NCI-H146 (cell line): ENCODE measurements around the gene GRIP1.

ENCODE experiments used
- DNase-seq: peaks from one replicate; lab custom pipeline; 2025; lab: John Stamatoyannopoulos, UW

GRIP1 gene

DNA sequence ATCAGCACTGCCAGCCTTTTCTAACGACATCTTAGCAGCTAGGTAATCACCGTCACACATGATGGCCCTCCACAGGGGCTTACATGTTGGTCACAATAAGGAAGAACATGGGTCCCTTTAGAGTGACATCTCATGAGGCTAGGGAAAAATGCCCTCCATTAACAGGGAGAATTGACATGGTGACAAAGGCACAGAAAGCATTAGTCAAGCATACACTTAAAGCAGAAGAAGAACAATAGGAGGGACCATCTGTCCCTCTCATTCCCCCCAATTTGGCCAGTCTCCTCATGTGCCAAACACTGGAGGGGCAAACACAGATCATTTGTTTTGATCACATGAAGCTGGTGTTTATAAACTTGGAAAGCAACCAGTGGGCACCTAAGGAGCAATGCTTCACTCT, 78.0 kb downstream of the GRIP1 start:
- DNase-seq: peak; percentile 64

DNA sequence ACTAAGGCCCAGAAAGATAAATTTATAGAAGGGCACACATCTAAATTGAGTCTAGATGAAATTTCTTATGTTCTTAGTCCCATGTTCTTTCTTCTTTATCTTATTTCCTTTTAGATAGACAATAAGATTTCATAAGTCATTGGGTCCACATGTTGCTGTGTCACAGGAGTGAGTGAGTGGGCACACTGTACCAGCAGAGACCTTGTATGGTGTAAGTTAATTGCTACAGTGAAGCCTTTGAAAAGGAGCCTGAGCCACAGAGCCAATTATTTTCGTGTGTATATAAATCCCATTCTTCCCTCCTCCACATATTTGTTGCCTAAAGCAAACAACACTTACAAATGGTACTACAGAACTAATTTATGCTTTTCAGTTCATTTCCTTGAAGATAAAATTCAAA, 79.1 kb downstream of the GRIP1 start:
- DNase-seq: peak; percentile 56

DNA sequence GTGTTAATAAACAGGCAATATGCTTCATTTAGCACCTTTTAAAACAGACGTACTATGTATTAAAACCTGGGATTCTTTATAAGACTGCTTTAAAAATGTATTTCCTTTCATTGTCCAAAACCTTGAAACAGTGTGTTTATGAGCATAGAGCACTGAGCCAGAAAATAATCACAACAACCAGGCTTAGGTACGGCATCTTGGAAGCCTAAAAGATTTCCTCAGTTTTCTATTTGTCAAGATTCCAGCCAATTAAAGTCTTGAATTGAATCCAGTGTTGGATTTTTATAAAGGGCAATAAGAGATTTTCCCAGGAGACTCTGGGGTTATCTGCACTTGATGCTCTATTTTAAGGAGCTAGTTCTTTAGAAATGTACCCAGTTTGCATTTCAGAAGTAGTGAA, 80.3 kb downstream of the GRIP1 start:
- DNase-seq: no peak

DNA sequence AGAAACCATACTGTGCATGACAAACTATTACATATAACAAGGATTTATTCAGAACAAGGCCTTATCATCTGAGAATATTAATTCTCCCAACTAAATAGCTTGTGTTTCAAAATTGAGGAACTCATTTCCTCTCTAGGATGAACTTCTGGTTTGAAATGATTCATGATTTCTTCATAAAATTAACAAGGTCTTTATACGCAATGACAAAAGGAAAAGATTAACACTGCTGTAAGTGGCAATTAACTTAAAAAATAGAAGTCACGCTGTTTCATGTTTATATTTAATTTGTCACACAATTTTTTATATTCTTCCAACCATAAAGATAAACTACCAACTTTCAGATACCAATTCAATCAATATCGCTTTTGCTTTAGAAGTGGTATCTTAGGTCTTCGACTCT, 80.8 kb downstream of the GRIP1 start:
- DNase-seq: peak; percentile 35

DNA sequence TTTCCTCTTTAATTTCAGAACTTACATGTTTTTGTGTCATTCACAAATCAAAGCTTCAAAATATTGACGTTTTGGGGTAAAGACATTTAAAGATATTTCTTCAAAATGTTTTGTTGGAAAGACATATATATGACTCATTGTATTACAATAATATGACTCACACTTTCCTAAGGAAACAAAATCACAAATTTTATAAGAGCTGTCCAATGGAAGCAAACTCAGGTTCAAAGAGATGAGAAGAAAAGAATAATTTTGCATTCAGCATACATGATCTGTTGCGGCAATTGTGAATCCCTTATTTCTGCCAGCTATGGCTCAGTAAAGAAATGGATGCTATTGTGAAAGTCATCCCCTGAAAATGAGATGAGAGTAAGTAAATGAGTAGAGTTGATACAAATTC, 82.7 kb downstream of the GRIP1 start:
- no peak for DNase-seq

DNA sequence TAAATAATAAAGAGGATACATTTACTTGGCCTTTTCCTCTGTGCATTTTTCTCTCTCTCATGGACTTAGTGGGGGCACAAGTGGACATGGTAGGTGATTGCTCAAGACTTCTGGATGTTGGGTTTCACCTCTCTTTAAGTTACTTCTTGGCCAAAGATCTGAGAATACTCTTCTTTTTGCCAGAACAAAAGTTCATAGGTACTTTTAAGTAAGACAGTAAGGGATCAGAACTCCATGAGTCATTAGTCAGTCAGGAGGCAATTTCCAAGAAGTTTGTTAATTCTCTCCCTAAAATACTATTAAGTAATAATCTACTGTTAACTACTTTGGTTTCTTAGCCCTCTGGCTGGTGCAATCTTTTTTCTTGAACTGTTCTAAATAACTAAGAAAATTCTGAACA, 84.2 kb downstream of the GRIP1 start:
- DNase-seq: no peak

DNA sequence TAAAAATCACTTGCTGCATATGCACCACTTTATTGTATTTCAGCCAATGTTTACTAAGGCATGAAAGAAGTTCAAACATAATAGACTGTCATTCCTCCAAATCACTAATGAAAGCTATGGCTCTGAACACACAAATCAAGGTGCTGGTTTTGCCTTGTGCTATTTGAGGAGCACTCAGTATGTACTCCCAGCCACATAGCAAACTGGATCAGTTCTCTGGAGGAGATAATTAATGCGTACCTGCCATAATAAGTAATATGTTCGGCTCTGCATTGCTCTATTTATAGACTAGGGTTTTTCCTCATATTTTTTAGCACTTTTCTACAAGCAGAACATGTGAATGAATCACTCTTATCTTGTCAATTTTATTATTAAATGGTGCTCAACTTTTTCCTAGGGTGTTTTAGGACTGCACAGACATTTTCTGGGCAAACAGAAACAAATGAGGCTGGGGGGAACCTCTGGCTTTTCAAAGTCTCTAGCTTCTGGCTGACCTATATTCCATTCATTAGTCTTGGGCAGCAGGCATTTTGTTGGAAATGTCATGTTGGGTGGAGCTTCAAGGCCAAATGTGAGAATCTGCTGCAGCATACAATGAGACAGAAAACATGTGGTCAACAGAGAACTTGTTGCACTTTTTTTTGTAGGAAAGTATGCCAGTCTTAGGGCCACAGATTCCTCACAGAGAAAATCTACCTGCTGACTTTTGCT, 88.4 kb downstream of the GRIP1 start:
- DNase-seq: no peak

DNA sequence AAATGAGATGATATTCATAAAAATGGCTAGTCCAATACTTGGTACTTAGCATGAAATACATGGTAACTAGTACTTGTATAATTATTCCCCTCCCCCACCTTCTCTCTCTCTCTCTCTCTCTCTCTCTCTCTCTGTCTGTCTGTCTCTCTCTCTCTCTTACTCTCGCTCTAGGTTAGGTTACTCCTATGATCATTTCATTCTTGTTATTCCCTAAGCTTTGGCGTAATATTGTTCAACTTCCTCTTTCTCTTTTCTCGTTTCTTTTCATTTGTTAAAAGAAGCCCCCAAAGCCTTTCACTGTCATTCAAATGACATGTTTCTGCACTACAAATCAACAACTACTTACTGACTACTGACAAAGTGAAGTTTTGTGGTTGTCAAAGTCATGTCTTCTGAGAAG, 89.8 kb downstream of the GRIP1 start:
- no peak for DNase-seq

DNA sequence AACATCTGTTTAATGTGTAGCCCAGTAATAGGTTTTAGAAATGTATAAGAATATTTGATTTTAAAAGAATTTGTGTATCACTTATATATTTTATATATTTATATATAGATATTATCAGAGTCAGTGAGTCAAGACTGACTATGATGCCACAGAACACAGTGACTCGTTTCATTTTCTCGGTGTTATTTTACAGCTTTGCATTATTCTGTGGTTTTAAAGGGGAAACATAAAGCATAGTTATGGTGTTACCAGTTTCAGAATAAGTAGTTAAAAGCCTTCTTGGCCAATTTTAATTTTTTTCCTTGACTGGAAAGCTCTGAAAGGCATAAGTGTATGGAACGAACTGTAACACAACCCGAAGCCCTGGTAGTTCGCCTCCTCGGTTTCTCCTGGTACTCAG, 91.0 kb downstream of the GRIP1 start:
- no peak for DNase-seq

DNA sequence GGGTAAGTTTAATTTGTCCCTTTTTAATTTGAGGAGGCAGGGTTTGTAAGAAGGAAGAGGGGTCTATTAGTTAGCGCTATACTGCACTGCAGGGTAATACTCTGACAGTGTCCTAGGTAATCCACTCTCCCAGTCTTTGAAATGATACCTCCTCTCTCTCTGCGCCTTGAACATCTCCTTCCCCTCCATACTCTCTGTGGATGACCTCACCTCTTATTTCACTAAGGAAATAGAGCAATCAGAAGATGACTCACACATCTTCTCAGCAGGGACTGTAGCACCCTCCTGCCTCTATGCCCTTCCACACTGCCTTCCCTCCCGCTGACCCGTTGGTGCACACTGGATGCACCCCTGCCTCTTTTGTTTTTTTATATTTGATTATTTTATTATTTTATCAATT, 94.2 kb downstream of the GRIP1 start:
- no peak for DNase-seq

DNA sequence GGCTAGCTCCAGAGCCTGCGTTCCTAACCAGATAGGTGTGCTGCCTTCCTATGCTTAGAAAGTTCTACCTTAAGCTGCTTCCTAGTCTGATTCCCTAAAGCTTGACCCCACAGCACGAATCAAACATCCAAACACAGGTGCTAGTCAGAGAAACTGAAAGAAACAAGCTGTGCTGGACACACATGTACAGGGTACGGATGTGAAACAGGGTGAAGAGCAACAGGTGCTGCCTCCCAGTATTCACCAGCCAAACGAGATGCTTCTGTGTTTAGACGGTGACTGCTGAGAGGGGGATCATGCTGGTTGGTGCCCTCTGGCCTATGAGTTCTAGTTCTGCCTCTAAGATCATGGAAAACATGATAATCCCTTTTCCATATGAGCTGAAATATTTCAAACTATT, 105.3 kb downstream of the GRIP1 start:
- no peak for DNase-seq

DNA sequence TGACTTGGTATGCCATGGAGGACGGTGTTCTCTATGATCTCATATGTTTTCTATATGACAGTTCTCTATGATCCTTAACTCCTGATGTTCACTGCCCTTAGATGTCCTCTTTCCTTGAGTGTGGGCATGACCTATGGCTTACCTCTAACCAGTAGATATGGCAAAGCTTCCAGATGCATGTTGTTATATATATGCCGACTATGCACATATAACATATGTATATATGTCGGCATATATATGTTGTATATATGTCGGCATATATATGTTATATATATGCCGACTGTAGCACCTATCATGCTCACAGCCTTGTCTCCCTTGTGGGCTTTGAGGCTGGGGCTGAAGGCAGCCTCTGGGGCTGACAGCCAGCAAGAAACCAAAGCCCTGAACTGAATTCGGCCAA, 106.0 kb downstream of the GRIP1 start:
- DNase-seq: no peak

DNA sequence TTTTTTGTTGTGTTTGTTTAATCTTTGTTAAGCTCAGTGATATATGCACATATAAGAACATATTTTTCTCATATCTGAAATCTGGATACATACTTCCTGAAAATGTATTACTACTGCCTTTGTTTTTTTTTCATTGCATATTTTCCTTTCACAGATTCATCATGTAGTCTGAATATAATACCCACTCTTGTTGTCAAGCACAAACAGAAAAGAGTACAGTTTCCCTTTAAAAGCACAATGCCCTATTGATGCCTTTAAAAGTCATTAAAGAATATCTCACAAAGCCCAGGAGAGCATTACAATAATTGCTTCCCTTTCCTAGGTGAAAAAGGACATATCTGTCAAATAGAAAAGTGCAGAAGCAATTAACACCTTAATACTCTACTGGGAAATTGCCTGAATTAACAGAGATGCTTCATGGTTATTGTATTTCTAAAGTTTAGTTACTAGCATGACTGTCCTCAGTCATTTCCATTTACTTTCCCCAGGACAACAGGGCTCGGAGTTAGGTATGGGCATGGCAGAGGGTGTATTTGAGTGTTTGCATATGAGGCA, 107.4 kb downstream of the GRIP1 start:
- no peak for DNase-seq

DNA sequence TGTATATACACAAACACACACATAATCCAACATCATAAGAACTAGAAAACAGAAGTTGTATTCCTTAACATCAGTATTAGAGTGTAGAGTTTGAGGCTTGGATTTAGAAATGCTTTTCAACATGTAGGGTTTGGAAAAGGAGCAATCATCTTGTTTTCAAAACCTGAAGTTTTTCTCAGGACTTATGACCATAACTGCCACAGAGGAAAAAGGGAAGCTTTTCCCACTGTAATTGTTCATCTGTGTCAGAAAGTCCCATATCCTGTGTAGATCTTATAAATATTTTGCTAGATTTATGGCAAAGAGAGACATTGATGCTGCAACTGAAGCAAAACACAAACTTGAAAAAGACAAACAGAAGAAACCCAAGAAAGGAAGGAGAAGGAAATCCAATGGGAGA, 115.7 kb downstream of the GRIP1 start:
- DNase-seq: no peak

DNA sequence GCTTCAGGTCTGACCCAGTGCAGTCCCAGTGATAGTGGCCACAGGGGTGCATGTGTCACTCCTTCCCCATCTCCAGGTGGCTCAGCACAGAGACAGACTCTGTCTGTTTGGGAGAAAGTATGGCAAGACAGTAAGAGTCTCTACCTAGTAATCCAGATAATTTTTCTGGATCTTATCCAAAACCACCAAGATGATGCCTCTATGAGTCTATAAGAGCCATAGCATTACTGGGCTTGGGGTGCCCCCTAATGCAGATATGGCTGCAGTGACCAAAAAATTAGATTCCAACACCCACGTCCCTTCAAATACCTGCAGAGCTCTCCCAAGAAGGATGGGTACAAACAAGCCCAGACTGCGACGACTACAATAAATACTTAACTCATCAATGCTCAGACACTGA, 123.8 kb downstream of the GRIP1 start:
- no peak for DNase-seq

DNA sequence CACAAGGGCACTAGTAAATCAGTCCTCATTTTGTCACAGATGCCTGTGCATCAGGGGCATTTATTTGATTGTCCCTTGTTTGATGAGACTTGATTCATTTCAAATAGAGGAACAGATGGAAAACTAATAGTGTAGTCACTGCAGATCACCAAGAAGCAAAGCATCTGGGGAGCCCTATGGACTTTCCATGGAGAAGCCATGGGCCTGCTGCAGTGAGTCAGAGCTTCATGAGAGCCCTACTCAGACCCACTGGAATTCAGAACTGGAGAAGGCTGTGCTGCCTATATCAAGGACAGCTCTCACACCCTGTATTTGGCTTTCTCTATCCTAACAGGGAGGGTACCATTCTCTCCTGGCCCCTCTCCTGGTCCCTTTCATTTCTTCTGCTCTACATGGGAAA, 126.2 kb downstream of the GRIP1 start:
- no peak for DNase-seq

DNA sequence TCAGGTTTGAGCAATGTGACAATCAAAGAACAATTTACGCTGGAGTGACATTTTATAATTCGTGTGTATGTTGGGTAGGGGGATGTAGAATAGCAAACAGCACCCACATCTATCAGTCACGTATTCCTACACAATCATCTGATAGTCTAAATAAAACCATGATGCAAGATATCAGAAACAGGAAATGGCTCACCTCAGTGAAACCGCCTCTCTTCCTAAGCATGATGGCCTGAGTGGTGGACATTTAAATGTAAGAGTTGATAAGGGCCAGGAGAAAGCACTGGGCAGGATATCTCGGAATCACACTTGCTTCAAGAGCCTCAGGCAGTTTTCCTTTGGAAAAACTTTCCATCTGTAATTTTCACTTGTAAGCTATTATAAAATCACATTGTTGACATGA, 128.2 kb downstream of the GRIP1 start:
- DNase-seq: no peak

DNA sequence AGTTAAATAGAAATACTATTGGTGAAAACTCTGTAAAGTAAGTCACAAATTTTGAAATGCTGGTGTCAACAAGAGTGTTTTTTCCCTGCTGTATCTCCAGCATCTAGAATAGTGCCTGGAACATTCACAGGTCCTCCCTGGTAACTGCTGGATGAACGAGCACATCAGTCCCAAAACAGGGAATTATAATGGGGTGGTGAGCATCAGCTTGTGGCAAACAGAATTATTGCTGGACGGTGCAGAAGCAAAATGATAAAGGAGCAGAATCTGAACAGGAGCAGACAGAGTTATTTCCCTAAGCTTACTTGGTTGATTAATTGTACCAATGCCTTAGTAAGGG, 129.9 kb downstream of the GRIP1 start:
- DNase-seq: no peak

DNA sequence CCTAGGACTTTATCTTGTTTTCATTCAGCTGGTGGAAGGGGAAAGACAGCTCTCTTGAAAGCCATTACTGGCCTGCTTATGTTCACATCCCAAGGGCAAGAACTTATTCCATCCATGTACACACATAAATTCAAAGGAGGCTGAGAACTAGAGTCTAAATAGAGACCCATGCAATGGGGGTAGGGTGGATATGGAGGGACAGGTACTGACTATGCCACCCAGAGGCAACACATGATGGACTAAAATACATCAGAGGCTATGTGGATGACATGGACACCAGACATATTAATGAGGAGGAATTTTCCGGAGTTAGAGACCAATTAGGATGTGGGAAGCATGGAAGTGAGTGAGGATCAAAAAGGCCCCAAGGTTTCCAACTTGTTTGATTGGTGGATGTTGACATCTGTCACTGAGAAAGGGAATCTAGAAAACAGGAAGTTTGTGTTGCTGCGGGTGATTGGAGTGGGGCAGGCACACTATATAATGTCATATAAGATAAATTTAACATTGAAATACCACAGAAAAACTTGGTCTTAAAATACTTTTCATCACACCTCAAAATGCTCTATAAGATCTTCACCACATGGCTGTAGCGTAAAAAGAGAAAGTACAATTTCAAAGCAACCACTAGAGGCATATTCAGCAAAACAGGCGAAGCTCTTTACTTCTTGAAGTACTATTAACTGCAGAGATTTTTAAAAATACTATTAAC, 130.4 kb downstream of the GRIP1 start:
- DNase-seq: no peak

DNA sequence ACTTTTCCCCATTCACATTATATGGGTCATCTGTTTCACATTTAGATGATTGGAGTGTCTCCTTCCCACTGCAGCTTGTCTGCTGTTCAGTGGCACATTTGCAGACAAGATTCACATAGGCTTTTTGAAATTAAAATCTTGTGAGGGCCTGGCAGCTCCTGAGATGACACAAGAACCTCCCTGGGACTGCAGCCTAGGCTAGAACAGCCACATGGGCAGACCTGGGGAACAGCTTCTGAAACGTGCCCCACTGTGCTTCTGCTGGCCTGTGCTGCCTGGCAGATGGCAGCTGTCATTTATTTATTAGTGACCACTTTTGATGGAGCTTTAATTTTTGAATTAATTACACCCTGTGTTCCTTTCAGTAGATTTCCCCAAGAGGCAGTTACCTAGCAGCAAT, 137.4 kb downstream of the GRIP1 start:
- no peak for DNase-seq

DNA sequence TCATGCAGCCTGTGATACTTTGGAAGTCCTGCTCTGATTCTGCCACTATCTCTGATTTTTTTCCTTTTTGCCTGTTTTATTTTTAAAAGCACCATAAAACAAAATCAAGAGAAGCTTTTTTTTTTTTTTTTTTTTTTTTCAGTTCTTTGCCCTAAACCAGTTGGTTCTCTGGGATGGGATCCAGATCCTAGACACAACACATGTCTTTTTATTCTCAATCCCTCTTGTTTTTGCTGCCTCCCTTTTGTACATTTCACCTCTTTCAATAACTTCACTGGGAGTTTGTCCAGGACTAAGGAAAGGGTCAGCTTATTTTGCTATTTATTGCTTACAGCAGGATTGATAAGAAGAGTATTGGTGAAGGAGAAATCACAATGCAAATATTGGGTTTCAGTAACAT, 139.4 kb downstream of the GRIP1 start:
- no peak for DNase-seq

DNA sequence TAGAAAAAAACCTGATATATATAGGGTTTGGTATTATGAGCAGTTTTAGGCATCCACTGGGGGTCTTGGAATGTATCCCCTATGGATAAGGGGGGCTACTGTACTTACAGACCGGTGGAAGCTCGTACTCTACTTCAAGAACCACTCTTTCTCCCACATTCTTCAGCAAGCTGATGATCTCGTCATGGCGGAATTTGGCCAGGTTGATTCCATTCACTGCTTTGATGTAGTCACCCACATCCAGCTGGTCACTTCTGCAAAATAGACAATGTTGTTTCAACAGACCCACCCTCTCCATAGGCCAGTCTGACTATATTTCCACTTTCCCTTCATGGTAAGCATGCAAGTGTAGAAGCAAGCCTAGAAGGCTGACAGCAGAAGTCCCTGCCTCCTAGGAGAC, 139.9 kb downstream of the GRIP1 start:
- no peak for DNase-seq

DNA sequence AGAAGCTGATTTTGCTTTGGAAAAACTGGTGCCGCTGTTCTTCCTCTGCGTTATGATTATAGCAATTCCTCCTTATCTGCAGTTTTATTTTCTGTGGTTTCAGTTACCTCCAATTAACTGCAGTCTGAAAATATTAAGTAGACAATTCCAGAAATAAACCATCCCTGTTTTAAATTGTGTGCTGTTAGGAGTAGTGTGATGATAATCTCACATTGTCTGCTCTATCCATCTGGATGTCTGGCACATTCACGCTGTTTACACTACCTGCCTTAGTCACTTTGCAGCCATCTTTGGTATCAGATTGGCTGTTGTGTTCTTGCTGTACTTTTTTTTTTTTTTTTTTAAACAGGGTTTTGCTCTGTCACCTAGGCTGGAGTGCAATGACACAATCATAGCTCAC, 141.0 kb downstream of the GRIP1 start:
- DNase-seq: no peak

DNA sequence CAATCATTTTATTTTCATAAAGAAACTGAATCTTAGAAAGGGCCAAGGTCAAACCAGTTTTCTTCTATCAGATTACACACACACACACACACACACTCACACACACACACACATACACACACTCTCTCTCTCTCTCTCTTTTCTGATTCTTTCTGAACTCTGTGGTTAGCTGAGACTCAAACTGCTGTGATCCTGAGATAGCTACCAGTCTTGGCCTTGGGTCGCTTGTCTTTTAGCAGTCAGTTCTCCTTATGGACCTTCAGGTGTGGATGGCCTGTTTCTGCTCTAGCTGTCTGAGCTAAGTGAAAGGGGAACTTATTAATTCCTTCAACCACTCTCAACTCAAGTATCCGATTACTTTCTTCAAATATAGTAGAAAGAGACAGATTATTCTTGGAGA, 145.1 kb downstream of the GRIP1 start:
- no peak for DNase-seq
